Mammary epithelial cell (primary cell): ENCODE results near the gene NSUN4.

Source experiments
- EZH2 ChIP-seq: IDR thresholded peaks from 2 replicates; pipeline ENCODE4 v1.6.1; 2012; ENCODE audit warnings: low read length, inconsistent platforms, borderline replicate concordance
- TF ChIP-seq, protein P1 (sequence below), 2 donors: IDR thresholded peaks in 1 of 2; conservative IDR thresholded peaks in 1 of 2; 2 replicates each; pipeline ENCODE4 v1.5.1; 2011 to 2012; ENCODE audit warnings: inconsistent platforms in 2 of 2, low read length in 2 of 2, mild to moderate bottlenecking in 2 of 2, control low read depth in 1 of 2, low read depth in 1 of 2; ENCODE audit not compliant: insufficient read depth in 1 of 2; ENCODE audit errors: extremely low read depth in 1 of 2

DNA sequence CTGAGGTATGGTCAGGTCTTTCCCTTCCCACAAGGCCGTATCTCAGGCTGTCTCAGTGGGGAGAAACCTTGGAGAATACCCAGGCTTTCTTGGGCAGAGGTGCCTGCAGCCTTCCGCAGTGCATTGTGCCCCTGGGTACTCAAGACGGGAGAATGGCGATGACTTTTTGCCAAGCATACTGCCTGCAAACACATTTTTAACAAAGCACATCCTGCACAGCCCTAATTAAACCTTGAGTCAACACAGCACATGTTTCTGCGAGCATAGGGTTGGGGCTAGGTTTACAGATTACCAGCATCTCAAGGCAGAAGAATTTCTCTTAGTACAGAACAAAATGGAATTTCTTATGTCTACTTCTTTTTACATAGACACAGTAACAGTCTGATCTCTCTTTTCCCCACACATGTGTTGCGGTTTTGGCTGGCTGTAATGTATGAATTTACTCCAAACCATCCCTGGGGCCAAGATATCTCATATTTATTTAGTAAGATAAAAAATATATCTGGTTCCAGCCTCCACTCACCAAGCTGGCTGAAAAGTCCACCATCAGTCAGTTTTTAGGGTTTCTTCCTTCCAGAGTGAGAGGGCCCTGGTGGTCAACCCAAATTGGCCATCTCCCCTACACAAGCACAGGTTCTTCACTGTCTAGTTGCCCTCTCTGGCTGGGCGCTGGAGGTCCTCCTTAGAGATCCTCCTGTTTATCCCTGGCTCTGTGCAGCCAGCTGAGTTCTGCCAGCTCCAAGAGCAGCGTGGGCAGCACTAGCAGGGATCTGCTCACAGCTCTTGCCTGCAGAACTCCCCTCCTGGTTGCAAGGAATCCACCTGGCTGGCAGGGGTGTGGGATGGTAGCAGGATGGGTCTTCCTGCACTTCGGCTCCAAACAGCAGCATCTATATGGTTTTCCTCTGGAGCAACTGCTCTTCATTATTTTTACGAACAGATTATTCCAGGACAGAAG lies 56.1 kb downstream of the NSUN4 start:
- TF ChIP-seq, protein P1, sequence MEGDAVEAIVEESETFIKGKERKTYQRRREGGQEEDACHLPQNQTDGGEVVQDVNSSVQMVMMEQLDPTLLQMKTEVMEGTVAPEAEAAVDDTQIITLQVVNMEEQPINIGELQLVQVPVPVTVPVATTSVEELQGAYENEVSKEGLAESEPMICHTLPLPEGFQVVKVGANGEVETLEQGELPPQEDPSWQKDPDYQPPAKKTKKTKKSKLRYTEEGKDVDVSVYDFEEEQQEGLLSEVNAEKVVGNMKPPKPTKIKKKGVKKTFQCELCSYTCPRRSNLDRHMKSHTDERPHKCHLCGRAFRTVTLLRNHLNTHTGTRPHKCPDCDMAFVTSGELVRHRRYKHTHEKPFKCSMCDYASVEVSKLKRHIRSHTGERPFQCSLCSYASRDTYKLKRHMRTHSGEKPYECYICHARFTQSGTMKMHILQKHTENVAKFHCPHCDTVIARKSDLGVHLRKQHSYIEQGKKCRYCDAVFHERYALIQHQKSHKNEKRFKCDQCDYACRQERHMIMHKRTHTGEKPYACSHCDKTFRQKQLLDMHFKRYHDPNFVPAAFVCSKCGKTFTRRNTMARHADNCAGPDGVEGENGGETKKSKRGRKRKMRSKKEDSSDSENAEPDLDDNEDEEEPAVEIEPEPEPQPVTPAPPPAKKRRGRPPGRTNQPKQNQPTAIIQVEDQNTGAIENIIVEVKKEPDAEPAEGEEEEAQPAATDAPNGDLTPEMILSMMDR (conservative IDR thresholded peaks at IDR 0.05 in 1 of 2, IDR thresholded peaks at IDR 0.05 in 1 of 2; ENCODE audit: extremely low read depth in 1 of 2, insufficient read depth in 1 of 2, low read depth in 1 of 2, low read length in 2 of 2): no peak
- no peak for TF ChIP-seq EZH2
